OCI-LY1 (cell line): ENCODE data around the gene CSMD2.

Source experiments
- CTCF ChIP-seq: fragments of 200-600 bp; sonication (generic), shearing (Covaris generic); IDR thresholded peaks from 2 replicates; pipeline ENCODE4 v1.5.1; 2017; ENCODE audit warnings: mild to moderate bottlenecking, antibody characterized with exemption, low read length, moderate library complexity, mixed read lengths
- EZH2 ChIP-seq: fragments of 200-600 bp; sonication (generic), shearing (Covaris generic); IDR thresholded peaks from 2 replicates; pipeline ENCODE4 v1.8.0; 2017; ENCODE audit warnings: borderline replicate concordance, mixed run types, mild to moderate bottlenecking, antibody characterized with exemption, low read length, moderate library complexity, mixed read lengths

GRCh38 chr1:34028381-34029055 lies 136.5 kb downstream of the CSMD2 start:
- TF ChIP-seq CTCF (no peak), EZH2 (no peak)
